ACC112 (cell line): ENCODE measurements around the gene PCID2.

ENCODE experiments used
- H2AFZ ChIP-seq: fragments of 200-600 bp; sonication (generic); one replicate; pipeline ENCODE4 v1.6.0; 2017; ENCODE audit warnings: antibody characterized with exemption, low read length; ENCODE audit not compliant: unreplicated experiment
- H3K27ac ChIP-seq: fragments of 200-600 bp; sonication (generic); 2 replicates; pipeline ENCODE4 v1.5.1; 2014; ENCODE audit warnings: low read depth, mild to moderate bottlenecking, antibody characterized with exemption, low read length, moderate library complexity
- H3K27me3 ChIP-seq: fragments of 200-600 bp; sonication (generic); 2 replicates; pipeline ENCODE4 v1.6.1; 2014; ENCODE audit warnings: mild to moderate bottlenecking, antibody characterized with exemption, low read length, moderate library complexity, mixed read lengths; ENCODE audit not compliant: insufficient read depth
- H3K36me3 ChIP-seq: fragments of 200-600 bp; sonication (generic); 2 replicates; pipeline ENCODE4 v1.6.1; 2016; ENCODE audit warnings: mild to moderate bottlenecking, antibody characterized with exemption, low read length, moderate library complexity, mixed read lengths; ENCODE audit not compliant: insufficient read depth
- H3K4me1 ChIP-seq: fragments of 200-600 bp; sonication (generic); one replicate; pipeline ENCODE4 v1.6.1; 2016; ENCODE audit warnings: low read length, mixed read lengths; ENCODE audit not compliant: insufficient read depth, unreplicated experiment, control insufficient read depth
- H3K4me3 ChIP-seq: fragments of 200-600 bp; sonication (generic); 2 replicates; pipeline ENCODE4 v1.5.1; 2014; ENCODE audit warnings: mild to moderate bottlenecking, low read depth, low read length
- H3K79me2 ChIP-seq: fragments of 200-600 bp; sonication (generic); one replicate; pipeline ENCODE4 v1.6.0; 2016; ENCODE audit warnings: low read length; ENCODE audit not compliant: control insufficient read depth, unreplicated experiment, insufficient read depth

The PCID2 gene

DNA sequence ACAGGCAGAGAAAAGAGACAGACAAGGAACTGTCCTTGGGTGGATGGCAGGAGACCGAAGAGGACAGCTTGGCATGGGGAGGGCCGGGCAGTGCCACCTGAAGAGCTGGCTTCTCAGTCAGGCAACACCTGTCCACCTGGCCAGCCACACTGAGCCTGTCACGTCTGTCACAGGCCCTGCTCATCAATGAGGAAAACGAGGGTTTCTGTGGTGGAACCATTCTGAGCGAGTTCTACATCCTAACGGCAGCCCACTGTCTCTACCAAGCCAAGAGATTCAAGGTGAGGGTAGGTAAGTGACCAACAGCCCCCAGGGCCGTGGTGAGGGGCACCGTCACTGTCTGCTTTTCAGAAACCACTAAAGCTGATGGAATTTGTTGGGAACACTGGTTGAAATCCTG is 61.3 kb downstream of the PCID2 start:
- Histone ChIP-seq H3K4me1 (no peaks in the 10 kb centered on the region), H3K79me2 (no peaks in the 10 kb centered on the region), H2AFZ (no peak overlapping the region), H3K36me3 (no peaks in the 10 kb centered on the region), H3K27me3 (no peaks in the 10 kb centered on the region), H3K4me3 (no peak overlapping the region), H3K27ac (no peak overlapping the region)

DNA sequence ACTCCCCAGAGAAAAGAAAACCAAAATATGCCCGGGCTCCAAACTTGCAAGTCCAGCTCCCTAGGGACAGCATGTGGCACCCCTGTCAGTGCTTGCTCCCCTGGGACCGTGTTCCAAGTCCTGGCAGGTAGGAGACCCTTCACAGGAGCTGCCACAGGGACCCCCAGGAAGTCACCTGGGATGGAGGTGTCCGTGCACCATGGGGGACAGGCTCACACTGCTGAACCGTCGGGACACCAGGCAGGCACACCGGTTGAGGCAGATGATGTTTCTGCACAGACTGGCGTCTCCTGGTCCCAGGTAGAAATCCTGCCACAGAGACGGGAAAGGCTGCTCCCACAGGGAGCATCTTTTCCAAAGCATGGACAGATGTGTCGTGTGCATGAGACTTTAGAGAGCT is 61.7 kb downstream of the PCID2 start:
- no peak overlapping the region for H2AFZ ChIP-seq
- H3K4me1 ChIP-seq = no peaks in the 10 kb centered on the region
- H3K36me3 ChIP-seq = no peaks in the 10 kb centered on the region
- no peak overlapping the region for H3K4me3 ChIP-seq
- no peaks in the 10 kb centered on the region for H3K27me3 ChIP-seq
- H3K79me2 ChIP-seq = no peaks in the 10 kb centered on the region
- H3K27ac ChIP-seq = no peak overlapping the region

DNA sequence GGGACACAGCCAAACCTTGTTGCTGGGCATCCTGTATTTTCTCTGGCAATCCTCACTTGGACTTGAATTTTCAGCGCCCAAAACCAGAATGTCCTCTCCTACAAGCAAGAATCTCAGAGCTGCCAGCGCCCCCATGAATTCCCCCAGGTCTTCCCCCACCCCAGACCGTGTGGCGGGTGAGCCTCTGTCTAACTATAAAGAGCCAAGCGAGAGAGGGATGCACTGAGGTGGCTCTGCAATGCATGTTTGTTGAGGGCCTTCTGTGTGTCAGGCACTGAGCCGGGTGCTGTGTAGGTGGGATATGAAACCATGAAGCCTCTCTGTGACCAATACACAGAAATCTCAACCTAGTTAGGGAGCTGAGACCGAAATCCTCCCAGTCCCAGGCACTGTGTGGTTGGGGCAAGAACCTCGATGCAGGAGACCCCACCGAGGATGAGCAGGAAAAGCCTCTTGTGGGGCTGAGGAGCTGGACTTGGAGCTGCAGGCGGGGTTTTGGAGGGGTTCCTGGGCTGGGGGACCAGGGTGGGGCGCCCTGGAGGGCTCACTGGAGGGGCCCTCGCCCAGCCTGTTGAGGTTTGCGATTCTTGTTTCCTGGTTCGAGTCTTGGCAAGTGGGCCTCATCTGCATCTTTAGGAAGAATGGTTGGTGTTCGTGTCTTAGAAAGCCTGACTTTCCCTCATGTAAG is 62.4 kb downstream of the PCID2 start:
- no peak overlapping the region for H3K4me3 ChIP-seq
- no peaks in the 10 kb centered on the region for H3K79me2 ChIP-seq
- H3K27ac ChIP-seq = no peak overlapping the region
- no peak overlapping the region for H2AFZ ChIP-seq
- no peaks in the 10 kb centered on the region for H3K36me3 ChIP-seq
- H3K4me1 ChIP-seq = no peaks in the 10 kb centered on the region
- H3K27me3 ChIP-seq = no peaks in the 10 kb centered on the region

DNA sequence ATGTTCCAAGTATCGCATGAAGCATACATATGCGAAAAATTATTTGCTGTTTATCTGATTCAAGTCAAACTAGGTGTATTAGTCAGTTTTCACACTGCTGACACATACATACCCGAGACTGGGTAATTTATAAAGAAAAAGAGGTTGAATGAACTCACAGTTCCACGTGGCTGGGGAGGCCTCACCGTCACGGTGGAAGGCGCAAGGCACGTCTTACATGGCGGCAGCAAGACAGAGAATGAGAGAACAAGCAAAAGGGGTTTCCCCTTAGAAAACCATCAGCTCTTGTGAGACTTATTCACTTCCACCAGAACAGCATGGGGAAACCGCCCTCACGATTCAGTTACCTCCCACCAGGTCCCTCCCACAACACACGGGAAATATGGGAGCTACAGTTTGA is 63.0 kb downstream of the PCID2 start:
- H3K27me3 ChIP-seq = no peaks in the 10 kb centered on the region
- H2AFZ ChIP-seq = no peak overlapping the region
- H3K4me1 ChIP-seq = no peaks in the 10 kb centered on the region
- H3K27ac ChIP-seq = no peak overlapping the region
- no peak overlapping the region for H3K4me3 ChIP-seq
- no peaks in the 10 kb centered on the region for H3K36me3 ChIP-seq
- no peaks in the 10 kb centered on the region for H3K79me2 ChIP-seq

DNA sequence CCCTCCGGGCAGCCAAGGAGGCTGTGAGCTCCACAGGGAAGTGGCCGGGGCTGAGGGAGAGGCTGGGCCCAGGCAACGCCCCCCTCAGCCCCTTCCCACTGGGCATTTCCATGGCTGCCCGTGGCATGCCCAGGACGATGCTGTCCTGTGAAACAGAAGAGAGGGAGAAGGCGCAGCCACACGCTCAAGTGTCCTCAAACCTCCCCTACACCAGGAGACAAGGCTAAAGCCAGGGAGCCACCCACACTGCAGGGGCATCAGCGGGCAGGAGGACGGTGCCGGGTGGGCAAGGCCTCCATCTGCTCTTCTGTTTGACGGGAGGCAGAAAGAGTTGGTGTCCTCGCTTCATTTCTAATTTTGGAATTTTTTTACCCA is 64.2 kb downstream of the PCID2 start:
- no peaks in the 10 kb centered on the region for H3K36me3 ChIP-seq
- no peaks in the 10 kb centered on the region for H3K27me3 ChIP-seq
- H2AFZ ChIP-seq = no peak overlapping the region
- no peak overlapping the region for H3K27ac ChIP-seq
- H3K4me1 ChIP-seq = no peaks in the 10 kb centered on the region
- no peak overlapping the region for H3K4me3 ChIP-seq
- H3K79me2 ChIP-seq = no peaks in the 10 kb centered on the region

DNA sequence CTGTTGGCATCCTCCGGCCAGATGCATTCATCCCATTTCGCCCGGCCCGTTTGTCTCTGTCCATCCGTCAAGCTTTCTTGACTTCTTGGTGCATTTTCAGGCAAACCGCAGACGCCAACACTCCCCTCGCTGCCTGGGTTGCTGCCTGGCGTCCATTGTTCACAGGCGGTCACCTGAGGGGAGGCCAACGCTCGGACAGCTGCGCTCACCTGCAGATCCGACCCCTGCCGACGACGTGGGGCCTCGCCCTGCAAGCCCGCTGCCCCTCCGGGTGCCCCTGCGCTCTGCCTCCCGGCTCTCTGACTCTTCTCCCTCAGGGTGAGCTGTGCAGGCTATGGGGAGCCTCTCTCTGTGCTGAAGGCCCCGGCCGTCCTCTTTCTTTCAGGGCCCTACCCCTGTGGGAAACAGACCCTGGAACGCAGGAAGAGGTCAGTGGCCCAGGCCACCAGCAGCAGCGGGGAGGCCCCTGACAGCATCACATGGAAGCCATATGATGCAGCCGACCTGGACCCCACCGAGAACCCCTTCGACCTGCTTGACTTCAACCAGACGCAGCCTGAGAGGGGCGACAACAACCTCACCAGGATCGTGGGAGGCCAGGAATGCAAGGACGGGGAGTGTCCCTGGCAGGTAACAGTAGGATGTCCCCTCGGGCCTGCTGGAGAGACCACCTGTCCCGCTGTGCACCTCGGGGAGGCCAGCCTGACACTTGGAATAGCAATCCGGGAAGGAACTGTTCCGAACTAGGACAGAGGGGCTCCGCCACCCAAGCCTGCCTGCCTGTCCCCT is 64.8 kb downstream of the PCID2 start:
- no peaks in the 10 kb centered on the region for H3K27me3 ChIP-seq
- H3K36me3 ChIP-seq = no peaks in the 10 kb centered on the region
- no peak overlapping the region for H3K4me3 ChIP-seq
- H3K79me2 ChIP-seq = no peaks in the 10 kb centered on the region
- no peaks in the 10 kb centered on the region for H3K4me1 ChIP-seq
- H2AFZ ChIP-seq = no peak overlapping the region
- no peak overlapping the region for H3K27ac ChIP-seq

DNA sequence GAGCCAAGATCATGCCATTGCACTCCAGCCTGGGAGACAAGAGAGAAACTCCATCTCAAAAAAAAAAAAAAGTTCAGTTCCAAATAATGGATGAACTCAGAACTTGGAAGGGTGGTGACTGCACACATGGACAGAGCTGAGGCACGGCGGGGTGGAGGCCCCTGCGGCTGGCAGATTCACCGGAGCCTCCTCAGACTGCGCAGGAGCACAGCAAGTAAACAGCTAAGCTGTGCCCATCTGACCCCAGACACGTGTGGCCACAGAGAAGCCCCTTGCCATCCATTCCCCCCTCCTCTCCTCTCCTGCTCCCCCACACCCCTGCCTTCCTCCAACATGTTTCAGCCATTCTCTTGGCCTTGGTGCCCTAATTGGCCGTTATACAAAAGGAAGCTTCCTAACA is 65.6 kb downstream of the PCID2 start:
- Histone ChIP-seq H3K4me1 (no peaks in the 10 kb centered on the region), H3K79me2 (no peaks in the 10 kb centered on the region), H3K36me3 (no peaks in the 10 kb centered on the region), H3K27ac (no peak overlapping the region), H3K4me3 (no peak overlapping the region), H3K27me3 (no peaks in the 10 kb centered on the region), H2AFZ (no peak overlapping the region)

DNA sequence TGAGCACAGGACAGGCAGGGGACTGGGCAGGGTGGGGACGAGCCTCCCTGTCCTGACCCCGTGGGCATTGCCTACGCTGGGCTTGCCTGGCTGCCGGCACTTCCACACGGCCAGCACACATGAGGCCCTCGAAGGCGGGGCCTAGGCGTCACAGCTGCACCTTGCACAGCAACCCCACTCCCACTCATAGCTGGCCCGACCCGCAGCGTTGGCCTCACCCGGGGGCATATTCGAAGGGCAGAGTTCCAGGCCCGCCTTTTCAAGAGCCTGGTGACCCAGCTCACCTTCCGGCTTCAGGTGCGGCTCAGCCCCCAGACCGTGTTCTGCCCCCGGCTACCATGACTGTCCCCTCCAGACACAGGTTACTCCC is 66.9 kb downstream of the PCID2 start:
- H3K27me3 ChIP-seq = no peaks in the 10 kb centered on the region

DNA sequence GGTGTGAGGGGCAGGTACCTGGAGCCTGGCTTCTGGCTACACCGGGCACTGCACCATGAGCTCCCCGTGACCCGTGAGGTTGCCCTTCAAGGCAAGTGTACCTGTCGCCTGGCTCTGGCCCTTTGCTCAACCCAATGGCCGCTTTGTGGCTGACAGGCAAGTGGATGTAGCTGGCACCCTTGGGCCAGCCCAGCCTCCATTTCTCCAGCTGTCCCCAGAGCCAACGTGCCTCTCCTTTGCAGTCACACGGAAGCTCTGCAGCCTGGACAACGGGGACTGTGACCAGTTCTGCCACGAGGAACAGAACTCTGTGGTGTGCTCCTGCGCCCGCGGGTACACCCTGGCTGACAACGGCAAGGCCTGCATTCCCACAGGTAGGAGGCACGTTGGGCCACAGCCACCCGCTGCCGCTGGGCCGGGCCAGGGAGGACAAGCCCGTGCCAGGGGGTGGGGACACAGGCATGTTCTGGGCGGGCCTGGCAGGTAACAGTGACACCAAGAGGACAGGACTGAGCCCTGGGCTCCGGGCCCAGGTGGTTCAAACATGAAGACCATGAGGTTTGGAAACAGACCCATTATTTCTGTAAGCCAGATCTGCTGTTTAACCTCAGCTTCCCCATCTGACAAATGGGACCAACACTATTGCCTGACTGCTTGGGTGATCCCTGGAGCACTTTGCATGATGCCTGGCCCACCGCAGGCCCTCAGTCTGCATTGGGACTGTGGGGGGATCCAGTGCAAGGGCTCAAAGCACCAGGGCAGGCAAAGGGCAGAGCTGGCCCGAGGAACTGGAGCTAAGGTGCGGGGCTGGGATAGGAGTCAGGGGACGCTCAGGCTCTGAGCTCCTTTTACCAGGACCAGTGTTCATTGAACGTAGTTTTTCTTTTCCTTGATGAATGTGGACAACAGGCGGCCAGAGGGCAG is 67.5 kb downstream of the PCID2 start:
- Histone ChIP-seq H3K27ac (no peak overlapping the region), H3K79me2 (no peaks in the 10 kb centered on the region), H3K27me3 (no peaks in the 10 kb centered on the region), H3K4me1 (no peaks in the 10 kb centered on the region), H3K4me3 (no peak overlapping the region), H2AFZ (no peak overlapping the region), H3K36me3 (no peaks in the 10 kb centered on the region)

More for the DNA sequence above, 66.9 kb downstream of the PCID2 start:
- no peak overlapping the region for H3K27ac ChIP-seq
- H3K36me3 ChIP-seq = no peaks in the 10 kb centered on the region
- H2AFZ ChIP-seq = no peak overlapping the region
- no peaks in the 10 kb centered on the region for H3K4me1 ChIP-seq
- no peak overlapping the region for H3K4me3 ChIP-seq
- H3K79me2 ChIP-seq = no peaks in the 10 kb centered on the region

DNA sequence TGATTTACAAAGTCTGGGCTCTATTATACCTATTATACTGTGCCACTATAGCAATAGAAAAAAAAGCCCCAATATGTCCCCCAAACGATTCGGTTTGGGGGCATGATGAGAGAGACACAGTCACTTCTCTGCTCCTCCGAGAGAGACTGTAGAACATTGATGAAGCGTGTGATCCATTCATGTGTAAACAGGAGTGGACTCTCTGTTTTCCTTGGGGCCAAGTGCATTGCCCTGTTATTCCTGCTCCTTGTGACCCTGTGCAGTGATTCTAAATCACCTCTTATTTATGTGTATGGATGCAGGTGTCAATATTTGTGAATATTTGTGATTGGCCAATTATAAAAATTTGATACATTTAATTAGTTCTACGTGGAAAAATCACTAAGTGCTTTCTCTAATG is 68.9 kb downstream of the PCID2 start:
- Histone ChIP-seq H3K4me1 (no peaks in the 10 kb centered on the region), H3K36me3 (no peaks in the 10 kb centered on the region), H3K27ac (no peak overlapping the region), H3K79me2 (no peaks in the 10 kb centered on the region), H2AFZ (no peak overlapping the region), H3K27me3 (no peaks in the 10 kb centered on the region), H3K4me3 (no peak overlapping the region)
